Measurements from ENCODE around the gene CENPW.

DNA sequence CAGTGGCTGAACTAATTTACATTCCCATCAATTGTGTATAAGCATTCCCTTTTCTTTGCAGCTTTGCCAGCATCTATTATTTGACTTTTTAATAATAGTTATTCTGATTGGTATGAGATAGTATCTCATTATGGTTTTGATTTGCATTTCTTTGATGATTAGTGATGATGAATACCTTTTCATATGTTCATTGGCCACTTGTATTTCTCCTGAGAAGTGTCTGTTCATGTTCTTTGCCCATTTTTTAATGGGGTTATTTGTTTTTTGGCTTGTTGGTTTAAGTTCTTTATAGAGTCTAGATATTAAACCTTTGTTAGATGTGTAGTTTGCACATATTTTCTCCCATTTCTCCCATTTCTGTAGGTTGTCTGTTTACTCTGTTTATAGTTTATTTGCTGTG is 16.6 kb downstream of the CENPW start:
- TF ChIP-seq, protein P1, sequence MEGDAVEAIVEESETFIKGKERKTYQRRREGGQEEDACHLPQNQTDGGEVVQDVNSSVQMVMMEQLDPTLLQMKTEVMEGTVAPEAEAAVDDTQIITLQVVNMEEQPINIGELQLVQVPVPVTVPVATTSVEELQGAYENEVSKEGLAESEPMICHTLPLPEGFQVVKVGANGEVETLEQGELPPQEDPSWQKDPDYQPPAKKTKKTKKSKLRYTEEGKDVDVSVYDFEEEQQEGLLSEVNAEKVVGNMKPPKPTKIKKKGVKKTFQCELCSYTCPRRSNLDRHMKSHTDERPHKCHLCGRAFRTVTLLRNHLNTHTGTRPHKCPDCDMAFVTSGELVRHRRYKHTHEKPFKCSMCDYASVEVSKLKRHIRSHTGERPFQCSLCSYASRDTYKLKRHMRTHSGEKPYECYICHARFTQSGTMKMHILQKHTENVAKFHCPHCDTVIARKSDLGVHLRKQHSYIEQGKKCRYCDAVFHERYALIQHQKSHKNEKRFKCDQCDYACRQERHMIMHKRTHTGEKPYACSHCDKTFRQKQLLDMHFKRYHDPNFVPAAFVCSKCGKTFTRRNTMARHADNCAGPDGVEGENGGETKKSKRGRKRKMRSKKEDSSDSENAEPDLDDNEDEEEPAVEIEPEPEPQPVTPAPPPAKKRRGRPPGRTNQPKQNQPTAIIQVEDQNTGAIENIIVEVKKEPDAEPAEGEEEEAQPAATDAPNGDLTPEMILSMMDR (IDR thresholded peaks at IDR 0.05) = no peak
- no peak for TF ChIP-seq POLR2A (IDR thresholded peaks at IDR 0.05)

All from adrenal gland (tissue), 5 donors.